ACC112 (cell line): Measurements from ENCODE around the gene OS9.
"Not testable (repeated sequence)": the region's sequence is repeated elsewhere in the genome, so short reads cannot be mapped to it uniquely, and the experiment has no call there.

Experiments used
- H2AFZ ChIP-seq: fragments of 200-600 bp; sonication (generic); one replicate; pipeline ENCODE4 v1.6.0; 2017; ENCODE audit warnings: antibody characterized with exemption, low read length; ENCODE audit not compliant: unreplicated experiment
- H3K27ac ChIP-seq: fragments of 200-600 bp; sonication (generic); 2 replicates; pipeline ENCODE4 v1.5.1; 2014; ENCODE audit warnings: low read depth, mild to moderate bottlenecking, antibody characterized with exemption, low read length, moderate library complexity
- H3K27me3 ChIP-seq: fragments of 200-600 bp; sonication (generic); 2 replicates; pipeline ENCODE4 v1.6.1; 2014; ENCODE audit warnings: mild to moderate bottlenecking, antibody characterized with exemption, low read length, moderate library complexity, mixed read lengths; ENCODE audit not compliant: insufficient read depth
- H3K36me3 ChIP-seq: fragments of 200-600 bp; sonication (generic); 2 replicates; pipeline ENCODE4 v1.6.1; 2016; ENCODE audit warnings: mild to moderate bottlenecking, antibody characterized with exemption, low read length, moderate library complexity, mixed read lengths; ENCODE audit not compliant: insufficient read depth
- H3K4me1 ChIP-seq: fragments of 200-600 bp; sonication (generic); one replicate; pipeline ENCODE4 v1.6.1; 2016; ENCODE audit warnings: low read length, mixed read lengths; ENCODE audit not compliant: insufficient read depth, unreplicated experiment, control insufficient read depth
- H3K4me3 ChIP-seq: fragments of 200-600 bp; sonication (generic); 2 replicates; pipeline ENCODE4 v1.5.1; 2014; ENCODE audit warnings: mild to moderate bottlenecking, low read depth, low read length
- H3K79me2 ChIP-seq: fragments of 200-600 bp; sonication (generic); one replicate; pipeline ENCODE4 v1.6.0; 2016; ENCODE audit warnings: low read length; ENCODE audit not compliant: control insufficient read depth, unreplicated experiment, insufficient read depth

OS9 gene

GRCh38 chr12:57693659-57694458 lies at the start of gene OS9:
Gene OS9, plus strand, starts transcription at chr12:57694132. Its CDS starts 30 bp downstream, at chr12:57694162.
- Histone ChIP-seq H3K36me3 (peaks cover 22% of the 10 kb centered on the region; the same call in 1 of the 2 replicates), H3K4me1 (peaks cover 7% of the 10 kb centered on the region), H3K27me3 (peaks cover 10% of the 10 kb centered on the region), H3K79me2 (peaks cover 11% of the 10 kb centered on the region), H3K4me3 (peak within 1 kb of the TSS; percentile 91), H2AFZ (peak within 1 kb of the TSS; percentile 60), H3K27ac (no peak within 1 kb of the TSS)

GRCh38 chr12:57645990-57646658 lies 47.8 kb upstream of the OS9 start:
- not testable (repeated sequence) for H3K27ac ChIP-seq, H3K4me3 ChIP-seq, H3K4me1 ChIP-seq, H3K36me3 ChIP-seq, H2AFZ ChIP-seq, H3K79me2 ChIP-seq
- H3K27me3 ChIP-seq = peaks cover 16% of the 10 kb centered on the region

GRCh38 chr12:57646659-57647049 lies 47.3 kb upstream of the OS9 start:
- H3K27me3 ChIP-seq = peaks cover 10% of the 10 kb centered on the region
- not testable (repeated sequence) for H3K36me3 ChIP-seq, H3K4me3 ChIP-seq, H2AFZ ChIP-seq, H3K27ac ChIP-seq, H3K79me2 ChIP-seq, H3K4me1 ChIP-seq

GRCh38 chr12:57654042-57654441 lies 39.9 kb upstream of the OS9 start:
- Histone ChIP-seq H3K79me2 (no peaks in the 10 kb centered on the region), H3K4me1 (no peaks in the 10 kb centered on the region), H3K4me3 (no peak overlapping the region), H3K27me3 (peaks cover 21% of the 10 kb centered on the region), H3K36me3 (no peaks in the 10 kb centered on the region), H2AFZ (no peak overlapping the region), H3K27ac (no peak overlapping the region)

GRCh38 chr12:57655541-57656240 lies 38.2 kb upstream of the OS9 start:
- Histone ChIP-seq H3K4me1 (no peaks in the 10 kb centered on the region), H3K4me3 (no peak overlapping the region), H3K27ac (no peak overlapping the region), H3K79me2 (no peaks in the 10 kb centered on the region), H2AFZ (no peak overlapping the region), H3K36me3 (no peaks in the 10 kb centered on the region), H3K27me3 (peaks cover 25% of the 10 kb centered on the region)

- H3K4me3 ChIP-seq, H3K36me3 ChIP-seq, H3K4me1 ChIP-seq, H3K27ac ChIP-seq, H3K79me2 ChIP-seq, H2AFZ ChIP-seq: not testable (repeated sequence)
- H3K27me3 ChIP-seq = peaks cover 25% of the 10 kb centered on the region
Observed at GRCh38 chr12:57656408-57656807, 37.5 kb upstream of the OS9 start.

- Histone ChIP-seq H3K4me3 (no peak overlapping the region), H3K27me3 (peaks cover 25% of the 10 kb centered on the region), H3K4me1 (no peaks in the 10 kb centered on the region), H3K36me3 (no peaks in the 10 kb centered on the region), H3K79me2 (no peaks in the 10 kb centered on the region), H2AFZ (no peak overlapping the region), H3K27ac (no peak overlapping the region)
Observed at GRCh38 chr12:57657744-57658143, 36.2 kb upstream of the OS9 start.

GRCh38 chr12:57658890-57659289 lies 35.0 kb upstream of the OS9 start:
- Histone ChIP-seq H3K27me3 (peaks cover 21% of the 10 kb centered on the region), H3K4me1 (no peaks in the 10 kb centered on the region), H3K79me2 (no peaks in the 10 kb centered on the region), H3K36me3 (no peaks in the 10 kb centered on the region), H3K4me3 (no peak overlapping the region), H2AFZ (no peak overlapping the region), H3K27ac (no peak overlapping the region)

- Histone ChIP-seq H3K36me3 (no peaks in the 10 kb centered on the region), H2AFZ (no peak overlapping the region), H3K79me2 (no peaks in the 10 kb centered on the region), H3K4me3 (no peak overlapping the region), H3K27me3 (peaks cover 18% of the 10 kb centered on the region), H3K4me1 (no peaks in the 10 kb centered on the region), H3K27ac (no peak overlapping the region)
Observed at GRCh38 chr12:57661376-57661775, 32.6 kb upstream of the OS9 start.

GRCh38 chr12:57665066-57665820 lies 28.7 kb upstream of the OS9 start:
- not testable (repeated sequence) for H3K27me3 ChIP-seq, H3K79me2 ChIP-seq, H3K36me3 ChIP-seq, H3K27ac ChIP-seq, H3K4me1 ChIP-seq, H2AFZ ChIP-seq, H3K4me3 ChIP-seq
